GM19455 (cell line): Measurements from ENCODE around the gene PGAM2.

Experiments used
- ATAC-seq: cut with Tn5 transposase; IDR thresholded peaks from one replicate; pipeline ENCODE4 v1.9.1; 2021; ENCODE audit not compliant: unreplicated experiment

Gene PGAM2

GRCh38 chr7:44065431-44066110, at the start of gene PGAM2:
PGAM2 (minus strand) TSS chr7:44065567; CDS start chr7:44065529, 38 bp downstream.
- no peak for ATAC-seq

- no peak for ATAC-seq
Observed at GRCh38 chr7:44114586-44115310, 49.4 kb upstream of the PGAM2 start.

DNA sequence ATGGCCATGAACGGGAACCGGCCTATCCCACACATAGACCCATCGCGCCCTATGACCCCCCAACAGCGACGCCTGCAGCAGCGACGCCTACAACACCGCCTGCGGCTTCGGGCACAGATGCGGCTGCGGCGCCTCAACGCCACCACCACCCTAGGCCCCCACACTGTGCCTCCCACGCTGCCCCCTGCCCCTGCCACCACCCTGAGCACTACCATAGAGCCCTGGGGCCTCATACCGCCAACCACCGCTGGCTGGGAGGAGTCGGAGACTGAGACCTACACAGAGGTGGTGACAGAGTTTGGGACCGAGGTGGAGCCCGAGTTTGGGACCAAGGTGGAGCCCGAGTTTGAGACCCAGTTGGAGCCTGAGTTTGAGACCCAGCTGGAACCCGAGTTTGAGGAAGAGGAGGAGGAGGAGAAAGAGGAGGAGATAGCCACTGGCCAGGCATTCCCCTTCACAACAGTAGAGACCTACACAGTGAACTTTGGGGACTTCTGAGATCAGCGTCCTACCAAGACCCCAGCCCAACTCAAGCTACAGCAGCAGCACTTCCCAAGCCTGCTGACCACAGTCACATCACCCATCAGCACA, 48.5 kb upstream of the PGAM2 start:
- no peak for ATAC-seq

GRCh38 chr7:44112997-44113763, 47.8 kb upstream of the PGAM2 start:
- no peak for ATAC-seq

GRCh38 chr7:44112231-44112996, 47.0 kb upstream of the PGAM2 start:
- ATAC-seq, result no peak

DNA sequence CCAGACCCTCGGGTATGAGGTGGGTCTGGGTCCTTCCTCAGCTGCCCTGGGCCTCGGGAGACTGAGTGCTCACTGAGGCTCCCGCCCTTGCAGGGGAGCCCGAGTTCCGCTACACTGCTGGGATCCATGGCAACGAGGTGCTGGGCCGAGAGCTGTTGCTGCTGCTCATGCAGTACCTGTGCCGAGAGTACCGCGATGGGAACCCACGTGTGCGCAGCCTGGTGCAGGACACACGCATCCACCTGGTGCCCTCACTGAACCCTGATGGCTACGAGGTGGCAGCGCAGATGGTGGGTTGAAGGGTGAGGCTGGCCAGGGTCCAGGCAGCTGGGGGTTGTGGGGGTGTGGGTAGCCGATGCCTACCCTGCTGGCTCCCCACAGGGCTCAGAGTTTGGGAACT, 46.4 kb upstream of the PGAM2 start:
- ATAC-seq, result no peak

DNA sequence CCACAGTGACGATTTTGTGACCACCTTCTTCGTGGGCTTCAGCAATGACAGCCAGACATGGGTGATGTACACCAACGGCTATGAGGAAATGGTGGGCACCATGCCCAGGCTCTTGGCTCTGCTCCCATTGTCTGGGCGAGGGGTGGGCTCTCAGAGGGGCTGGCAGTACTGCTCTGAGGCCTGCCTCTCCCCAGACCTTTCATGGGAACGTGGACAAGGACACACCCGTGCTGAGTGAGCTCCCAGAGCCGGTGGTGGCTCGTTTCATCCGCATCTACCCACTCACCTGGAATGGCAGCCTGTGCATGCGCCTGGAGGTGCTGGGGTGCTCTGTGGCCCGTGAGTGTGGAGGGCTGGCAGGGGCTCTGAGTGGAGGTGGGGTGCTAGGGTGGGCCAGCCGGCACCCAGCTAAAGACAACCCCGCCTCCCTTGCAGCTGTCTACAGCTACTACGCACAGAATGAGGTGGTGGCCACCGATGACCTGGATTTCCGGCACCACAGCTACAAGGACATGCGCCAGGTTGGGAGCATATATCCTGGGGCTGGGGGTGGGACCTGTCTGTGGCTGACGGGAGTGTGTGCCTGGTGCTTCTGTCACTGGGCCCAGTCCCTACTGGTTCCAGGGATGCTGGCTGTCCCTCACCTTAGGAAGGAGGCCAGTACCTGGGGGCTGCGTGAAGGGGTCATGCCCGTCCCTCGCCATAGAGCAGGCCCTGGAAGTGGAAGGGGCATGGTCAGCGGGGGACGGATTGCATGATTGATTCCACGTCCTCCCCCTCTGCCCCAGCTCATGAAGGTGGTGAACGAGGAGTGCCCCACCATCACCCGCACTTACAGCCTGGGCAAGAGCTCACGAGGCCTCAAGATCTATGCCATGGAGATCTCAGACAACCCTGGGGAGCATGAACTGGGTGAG, 45.6 kb upstream of the PGAM2 start:
- no peak for ATAC-seq

DNA sequence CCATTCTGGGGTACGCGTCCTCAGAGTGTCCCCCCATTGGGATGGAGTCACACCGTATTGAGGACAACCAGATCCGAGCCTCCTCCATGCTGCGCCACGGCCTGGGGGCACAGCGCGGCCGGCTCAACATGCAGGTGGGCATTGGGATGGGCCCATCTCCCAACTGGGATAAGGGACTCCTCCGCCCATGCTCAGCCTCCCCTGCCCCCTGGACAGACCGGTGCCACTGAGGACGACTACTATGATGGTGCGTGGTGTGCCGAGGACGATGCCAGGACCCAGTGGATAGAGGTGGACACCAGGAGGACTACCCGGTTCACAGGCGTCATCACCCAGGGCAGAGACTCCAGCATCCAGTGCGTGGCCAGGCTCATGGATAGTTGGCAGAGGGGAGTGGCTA, 44.6 kb upstream of the PGAM2 start:
- ATAC-seq, result no peak

GRCh38 chr7:44108768-44109750, 43.7 kb upstream of the PGAM2 start:
- ATAC-seq, result no peak

- no peak for ATAC-seq
Observed at GRCh38 chr7:44107961-44108767, 42.8 kb upstream of the PGAM2 start.

GRCh38 chr7:44107116-44107960, 42.0 kb upstream of the PGAM2 start:
- ATAC-seq, result no peak

GRCh38 chr7:44106311-44107065, 41.1 kb upstream of the PGAM2 start:
- ATAC-seq, result no peak

DNA sequence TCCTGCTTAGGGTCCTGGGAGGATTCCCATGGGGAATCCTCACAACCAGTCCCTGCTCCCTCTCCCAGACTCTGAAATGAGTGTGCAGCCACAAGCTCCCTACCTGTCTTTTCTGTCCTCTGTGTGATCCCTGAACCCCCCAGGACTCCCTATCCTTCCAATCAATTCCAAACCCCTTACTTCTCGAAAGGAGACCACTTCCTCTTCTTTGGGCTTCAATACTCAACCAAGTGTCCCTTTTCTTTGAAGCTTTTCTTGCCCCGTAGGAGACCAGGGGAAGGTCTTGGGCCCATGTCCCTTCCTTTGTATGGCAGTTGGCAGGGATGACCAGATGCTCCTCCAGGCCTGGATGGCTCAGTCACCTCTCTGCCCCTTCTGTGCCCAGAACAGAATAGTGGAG, 40.5 kb upstream of the PGAM2 start:
- ATAC-seq, result no peak

DNA sequence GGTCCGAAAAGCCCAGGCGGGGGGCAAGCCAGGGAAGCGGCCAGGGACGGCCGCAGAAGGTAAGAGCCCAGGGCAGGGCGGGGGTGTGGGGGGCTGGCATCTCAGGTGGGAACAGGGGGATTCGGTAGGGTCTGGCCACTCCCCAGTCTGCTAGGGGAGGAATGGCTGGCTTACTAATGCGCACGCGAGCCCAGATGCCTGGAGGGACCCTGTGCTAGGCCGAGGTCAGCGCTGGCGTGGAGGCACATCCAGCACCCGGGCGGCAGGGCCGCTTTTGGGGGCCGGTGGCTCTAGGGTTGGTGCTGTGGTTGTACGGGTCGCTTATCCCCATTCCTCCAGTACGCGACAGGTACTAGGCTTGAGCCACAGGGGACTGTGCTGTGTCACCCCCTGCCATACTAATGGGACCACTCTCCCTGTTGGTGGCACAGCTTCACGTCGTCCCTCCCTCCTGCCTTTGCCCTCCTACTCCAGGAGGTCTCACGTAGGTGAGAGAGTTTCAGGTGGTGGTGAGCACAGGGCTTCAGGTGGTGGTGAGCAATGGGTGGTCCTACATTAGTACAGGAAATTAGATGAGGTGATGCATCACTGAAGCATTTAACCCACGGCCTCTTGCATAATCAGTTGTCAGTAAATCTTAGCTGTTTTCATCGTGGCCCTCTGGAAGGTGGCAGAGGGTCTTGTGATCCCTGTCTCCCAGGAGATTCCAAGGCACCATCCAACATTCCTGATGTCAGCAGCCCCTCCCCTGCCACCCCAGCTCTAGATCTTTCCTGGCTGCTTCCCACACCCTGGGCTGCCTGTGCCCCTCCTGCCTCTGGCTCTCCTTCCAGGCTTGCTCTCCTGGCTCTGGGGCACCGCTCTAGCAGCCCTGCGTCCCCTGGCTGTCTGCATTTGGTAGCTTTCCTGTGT, 39.7 kb upstream of the PGAM2 start:
- ATAC-seq, result no peak
